SU-DHL-6 (cell line): Measurements from ENCODE around the gene STARD8.

ENCODE experiments used
- EZH2phosphoT487 ChIP-seq: fragments of 200-600 bp; sonication (generic), shearing (Covaris generic); conservative IDR thresholded peaks from 2 replicates; pipeline ENCODE4 v1.6.1; 2018; ENCODE audit warnings: mild to moderate bottlenecking, antibody characterized with exemption, low read length, moderate library complexity, mixed read lengths
- TF ChIP-seq, protein P1 (sequence below): fragments of 200-600 bp; sonication (generic); IDR thresholded peaks from one replicate; pipeline ENCODE4 v1.5.1; 2017; ENCODE audit warnings: antibody characterized with exemption, mild to moderate bottlenecking, low read length, moderate library complexity; ENCODE audit not compliant: insufficient read depth, poor library complexity, severe bottlenecking

DNA sequence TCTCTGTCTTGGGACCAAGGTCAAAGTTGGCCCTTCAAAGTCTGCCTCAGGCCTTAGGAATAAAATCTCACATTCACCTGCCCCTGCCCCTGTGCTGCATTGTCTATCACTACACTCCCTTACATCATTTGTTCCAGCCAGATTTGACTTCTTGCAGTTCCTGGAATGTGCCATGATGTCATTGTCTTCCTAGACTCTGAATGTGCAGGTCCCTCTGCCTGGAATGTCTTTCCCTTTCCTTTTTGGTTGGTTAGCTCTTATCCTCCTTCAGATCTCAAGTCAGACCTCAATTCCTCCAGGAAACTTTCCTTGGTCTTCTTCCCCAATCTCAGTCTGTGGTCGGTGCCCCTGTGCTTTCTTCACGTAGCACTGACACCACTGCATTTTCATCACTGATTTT lies 113.6 kb downstream of the STARD8 start:
- TF ChIP-seq, protein P1, sequence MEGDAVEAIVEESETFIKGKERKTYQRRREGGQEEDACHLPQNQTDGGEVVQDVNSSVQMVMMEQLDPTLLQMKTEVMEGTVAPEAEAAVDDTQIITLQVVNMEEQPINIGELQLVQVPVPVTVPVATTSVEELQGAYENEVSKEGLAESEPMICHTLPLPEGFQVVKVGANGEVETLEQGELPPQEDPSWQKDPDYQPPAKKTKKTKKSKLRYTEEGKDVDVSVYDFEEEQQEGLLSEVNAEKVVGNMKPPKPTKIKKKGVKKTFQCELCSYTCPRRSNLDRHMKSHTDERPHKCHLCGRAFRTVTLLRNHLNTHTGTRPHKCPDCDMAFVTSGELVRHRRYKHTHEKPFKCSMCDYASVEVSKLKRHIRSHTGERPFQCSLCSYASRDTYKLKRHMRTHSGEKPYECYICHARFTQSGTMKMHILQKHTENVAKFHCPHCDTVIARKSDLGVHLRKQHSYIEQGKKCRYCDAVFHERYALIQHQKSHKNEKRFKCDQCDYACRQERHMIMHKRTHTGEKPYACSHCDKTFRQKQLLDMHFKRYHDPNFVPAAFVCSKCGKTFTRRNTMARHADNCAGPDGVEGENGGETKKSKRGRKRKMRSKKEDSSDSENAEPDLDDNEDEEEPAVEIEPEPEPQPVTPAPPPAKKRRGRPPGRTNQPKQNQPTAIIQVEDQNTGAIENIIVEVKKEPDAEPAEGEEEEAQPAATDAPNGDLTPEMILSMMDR, result no peak
- TF ChIP-seq EZH2phosphoT487, result no peak
